Transverse colon (tissue), 4 donors: ENCODE data around the gene PDGFD. TPM values are rescaled to one million over a fixed set of nuclear protein-coding genes. Genes with fewer than 3 reads are reported as not detected.

Experiments
- DNase-seq: peaks from one replicate; pipeline ENCODE4 v3.0.0-alpha.2; 2019
- H3K27ac ChIP-seq, 4 donors: fragments of 200-600 bp; sonication (generic); 2 replicates each; pipeline ENCODE4 v1.5.1; 2016 to 2018; ENCODE audit warnings: inconsistent platforms in 4 of 4
- H3K27me3 ChIP-seq: fragments of 200-600 bp; sonication (generic); 2 replicates; pipeline ENCODE4 v1.5.1; 2017; ENCODE audit warnings: inconsistent platforms
- H3K36me3 ChIP-seq, 4 donors: fragments of 200-600 bp; sonication (generic); 2 replicates each; pipeline ENCODE4 v1.5.1; 2017 to 2019; ENCODE audit warnings: inconsistent platforms in 4 of 4
- H3K4me1 ChIP-seq, 4 donors: fragments of 200-600 bp; sonication (generic); 2 replicates each; pipeline ENCODE4 v1.5.1; 2017 to 2020; ENCODE audit warnings: inconsistent platforms in 4 of 4
- H3K4me3 ChIP-seq, 4 donors: fragments of 200-600 bp; sonication (generic); 1 replicate in 1 of 4; 2 replicates in 3 of 4; pipeline versions ENCODE4 v1.5.1 to v1.6.1; 2017 to 2019; ENCODE audit warnings: inconsistent platforms in 4 of 4
- H3K9me3 ChIP-seq, 2 donors: fragments of 200-600 bp; sonication (generic); 2 replicates each; pipeline ENCODE4 v1.5.1; 2017 to 2019; ENCODE audit warnings: inconsistent platforms in 2 of 2
- CTCF ChIP-seq, 5 experiments: fragments of 200-600 bp in 3 of 5; fragments of 450-650 bp in 2 of 5; sonication (generic) in 3 of 5; IDR thresholded peaks; 1 replicate in 2 of 5; 2 replicates in 3 of 5; pipeline ENCODE4 v1.5.1; 2016 to 2017; ENCODE audit warnings: antibody characterized with exemption in 5 of 5, inconsistent platforms in 3 of 5, mild to moderate bottlenecking in 2 of 5, moderate library complexity in 1 of 5
- EP300 ChIP-seq: sonication (generic); formaldehyde crosslinking; IDR thresholded peaks from one replicate; pipeline ENCODE4 v1.6.1; 2017; ENCODE audit warnings: antibody characterized with exemption, low read depth
- POLR2A ChIP-seq: fragments of 450-650 bp; IDR thresholded peaks from one replicate; pipeline ENCODE4 v1.6.1; 2016; ENCODE audit warnings: antibody characterized with exemption, mild to moderate bottlenecking, moderate library complexity
- POLR2AphosphoS5 ChIP-seq, 3 donors: sonication (generic); formaldehyde crosslinking; IDR thresholded peaks; one replicate each; pipeline ENCODE4 v1.6.1; 2016; ENCODE audit warnings: antibody characterized with exemption in 3 of 3
- WGBS, 2 donors: methylation state at CpG; one replicate each; pipeline ENCODE4 v1.1.5; 2018; ENCODE audit warnings: low coverage in 1 of 2; 5-methylcytosine and 5-hydroxymethylcytosine counted together
- in situ Hi-C, 4 donors: fragments of 200-750 bp; cut with MboI; loops; one replicate each; pipeline versions ENCODE4 v1.15.0 to v1.15.1; 2017; ENCODE audit warnings: low sequenced_read_pairs in 3 of 4, low pct_ligation_motif_present in 1 of 4, low pct_unique_long_range_greater_than_20kb in 1 of 4
- intact Hi-C: fragments of 100-400 bp; cut with DNase I; formaldehyde crosslinking; loops from one replicate; pipeline ENCODE4 v1.15.1; 2023; ENCODE audit warnings: low total_unique reads
- total RNA-seq, 4 donors: library from RNA; depleted of rRNA; stranded (reverse); fragments of >200 nt; gene quantifications; one replicate each; pipeline ENCODE4 v1.1.0, GENCODE V29; 2016

PDGFD gene
- total RNA-seq, 4 donors from 2014 or later, result 2.3 to 6.0 (median 3.8) TPM; not detected in 1

GRCh38 chr11:104064034-104064630 is 99.8 kb downstream of the PDGFD start:
- Histone ChIP-seq H3K27ac (no peak overlapping the region), H3K4me3 (no peak overlapping the region), H3K4me1 (no peaks in the 10 kb centered on the region), H3K36me3 (no peaks in the 10 kb centered on the region), H3K27me3 (no peaks in the 10 kb centered on the region), H3K9me3 (no peaks in the 10 kb centered on the region)
- in situ Hi-C loops, result no loop called here
- TF ChIP-seq EP300, result no peak
- no peak for TF ChIP-seq POLR2AphosphoS5 (IDR thresholded peaks at IDR 0.05)
- no peak for TF ChIP-seq CTCF (IDR thresholded peaks at IDR 0.05)
- no peak for TF ChIP-seq POLR2A
- WGBS, 2 donors, result 68 to 77% methylated on average over 5 of the region's 5 CpGs
- intact Hi-C loops, result no loop called here
- no peak for DNase-seq

GRCh38 chr11:104061853-104062521 is 102.0 kb downstream of the PDGFD start:
- intact Hi-C loops (no loop called here), in situ Hi-C loops (no loop called here)
- DNase-seq, result no peak
- WGBS, 2 donors, result 79 to 80% methylated on average over 6 to 9 of the region's 9 CpGs
- no peaks in the 10 kb centered on the region for H3K36me3 ChIP-seq
- no peaks in the 10 kb centered on the region for H3K27me3 ChIP-seq
- no peak overlapping the region for H3K4me3 ChIP-seq
- H3K4me1 ChIP-seq, result no peaks in the 10 kb centered on the region
- TF ChIP-seq POLR2AphosphoS5 (IDR thresholded peaks at IDR 0.05) (peak in 2 of 3 donors; percentile 37 to 40), EP300 (no peak)
- H3K9me3 ChIP-seq, result no peaks in the 10 kb centered on the region
- H3K27ac ChIP-seq, result peak overlapping the region in 1 of 4 donors; percentile 13

GRCh38 chr11:104060820-104061219 is 103.1 kb downstream of the PDGFD start:
- 46 to 57% methylated on average over 1 of the region's 1 CpG for WGBS, 2 donors
- intact Hi-C loops, result no loop called here
- in situ Hi-C loops, result no loop called here
- Histone ChIP-seq H3K27me3 (no peaks in the 10 kb centered on the region), H3K9me3 (no peaks in the 10 kb centered on the region), H3K4me3 (no peak overlapping the region), H3K4me1 (no peaks in the 10 kb centered on the region), H3K27ac (no peak overlapping the region), H3K36me3 (no peaks in the 10 kb centered on the region)
- no peak for TF ChIP-seq EP300
- DNase-seq, result no peak

- 81 to 89% methylated on average over 3 of the region's 3 CpGs for WGBS, 2 donors
Observed at GRCh38 chr11:104060004-104060794, 103.7 kb downstream of the PDGFD start.

More at GRCh38 chr11:104060004-104060794, 103.7 kb downstream of the PDGFD start:
- H3K4me1 ChIP-seq, result no peaks in the 10 kb centered on the region
- in situ Hi-C loops (no loop called here), intact Hi-C loops (no loop called here)
- no peaks in the 10 kb centered on the region for H3K27me3 ChIP-seq
- H3K4me3 ChIP-seq, result no peak overlapping the region
- DNase-seq, result no peak
- H3K36me3 ChIP-seq, result no peaks in the 10 kb centered on the region
- no peak for TF ChIP-seq POLR2A
- no peak for TF ChIP-seq POLR2AphosphoS5 (IDR thresholded peaks at IDR 0.05)
- TF ChIP-seq EP300, result no peak
- no peak for TF ChIP-seq CTCF (IDR thresholded peaks at IDR 0.05)
- H3K27ac ChIP-seq, result no peak overlapping the region
- H3K9me3 ChIP-seq, result no peaks in the 10 kb centered on the region
